HG03432 (cell line): ENCODE data around the gene EIF4A3.

Source experiments
- ATAC-seq: cut with Tn5 transposase; IDR thresholded peaks from one replicate; pipeline ENCODE4 v1.9.1; 2021; ENCODE audit warnings: mild to moderate bottlenecking, moderate library complexity; ENCODE audit not compliant: unreplicated experiment

EIF4A3 gene

GRCh38 chr17:80138856-80139426 lies 8.0 kb downstream of the EIF4A3 start:
- ATAC-seq, result no peak

DNA sequence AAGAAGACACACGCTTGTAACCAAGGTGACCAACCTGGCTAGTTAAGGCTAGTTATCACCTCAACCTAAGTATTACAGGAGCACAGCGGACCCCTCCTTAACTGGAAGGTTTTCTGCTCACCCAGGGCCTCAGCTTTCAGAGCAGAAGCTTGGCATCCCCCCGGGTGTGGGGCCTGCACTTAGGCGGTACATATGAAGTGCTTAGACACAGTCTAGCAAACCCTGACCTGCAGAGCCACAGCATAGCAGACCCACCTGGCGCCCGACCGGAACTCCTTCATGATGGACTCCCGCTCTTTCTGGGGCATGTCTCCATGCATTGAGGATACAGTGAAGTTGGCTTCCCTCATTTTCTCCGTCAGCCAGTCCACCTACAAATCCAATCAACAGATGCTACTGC lies 9.8 kb downstream of the EIF4A3 start:
- ATAC-seq, result no peak

DNA sequence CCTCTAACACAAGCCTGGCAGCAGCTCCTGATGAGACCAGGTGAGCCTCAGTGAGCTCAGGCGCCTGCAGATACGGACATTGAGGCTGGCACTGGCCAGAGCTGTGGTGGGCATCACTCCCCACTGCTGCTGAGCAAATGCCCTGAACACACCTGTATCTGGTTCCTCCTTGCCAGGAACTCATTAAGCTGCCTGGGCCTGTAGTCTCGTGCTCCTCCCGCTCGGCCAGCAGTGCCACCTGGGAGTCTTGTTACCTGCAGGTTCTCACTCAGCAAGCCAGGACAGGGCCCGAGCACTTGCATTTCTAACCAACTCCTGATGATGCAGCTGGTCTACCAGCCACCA lies 13.3 kb downstream of the EIF4A3 start:
- ATAC-seq, result no peak

GRCh38 chr17:80132906-80133625 lies 13.9 kb downstream of the EIF4A3 start:
- ATAC-seq, result no peak

- no peak for ATAC-seq
Measured at GRCh38 chr17:80130992-80131391, 15.9 kb downstream of the EIF4A3 start.

DNA sequence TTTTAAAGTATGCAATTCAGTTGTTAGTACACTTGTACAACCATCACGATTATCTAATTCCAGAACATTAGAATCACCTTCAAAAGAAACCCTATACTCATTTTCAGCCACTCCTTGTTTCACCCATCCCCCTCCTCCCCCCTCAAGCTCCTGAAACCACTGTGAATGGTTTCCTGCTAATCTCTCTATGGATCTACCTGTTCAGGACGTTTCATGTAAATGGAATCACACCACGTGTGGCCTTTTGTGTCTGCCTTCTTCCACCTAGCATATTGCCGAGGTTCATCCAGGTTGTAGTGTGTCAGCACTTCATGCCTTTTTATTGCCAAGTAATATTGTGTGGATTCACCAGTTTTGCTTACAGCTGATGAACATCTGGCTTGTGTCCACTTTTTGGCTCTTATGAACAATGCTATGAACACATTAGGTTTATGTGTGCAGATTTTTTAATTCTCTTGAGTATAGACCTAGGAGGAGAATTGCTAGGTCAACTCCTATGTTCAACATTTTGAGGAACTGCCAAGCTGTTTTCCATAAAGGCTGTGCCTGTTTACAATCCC lies 17.8 kb downstream of the EIF4A3 start:
- no peak for ATAC-seq

GRCh38 chr17:80126449-80126715 lies 20.5 kb downstream of the EIF4A3 start:
- no peak for ATAC-seq

GRCh38 chr17:80125656-80126448 lies 21.1 kb downstream of the EIF4A3 start:
- no peak for ATAC-seq

- no peak for ATAC-seq
Measured at GRCh38 chr17:80124351-80124981, 22.5 kb downstream of the EIF4A3 start.

DNA sequence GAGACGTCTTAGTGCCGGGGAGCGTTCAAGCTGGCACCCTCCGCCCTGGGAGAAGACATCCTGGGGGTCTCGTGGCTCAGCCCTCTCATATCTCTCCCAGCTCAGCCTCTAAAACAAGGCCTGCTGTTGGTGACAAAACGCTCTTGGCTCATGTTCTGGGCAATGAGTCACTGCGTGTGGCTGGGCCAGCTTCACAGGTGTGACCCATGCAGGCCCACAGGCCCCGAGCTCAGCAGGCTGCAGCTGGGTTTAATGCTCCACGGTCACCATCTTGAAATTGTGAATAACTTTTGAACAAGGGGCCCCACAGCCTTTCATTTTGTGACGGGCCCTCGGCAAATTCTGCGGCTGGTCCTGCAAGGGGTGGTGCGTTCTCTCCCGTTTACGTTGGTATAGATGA lies 23.1 kb downstream of the EIF4A3 start:
- no peak for ATAC-seq

GRCh38 chr17:80122926-80123505 lies 23.9 kb downstream of the EIF4A3 start:
- ATAC-seq, result no peak

DNA sequence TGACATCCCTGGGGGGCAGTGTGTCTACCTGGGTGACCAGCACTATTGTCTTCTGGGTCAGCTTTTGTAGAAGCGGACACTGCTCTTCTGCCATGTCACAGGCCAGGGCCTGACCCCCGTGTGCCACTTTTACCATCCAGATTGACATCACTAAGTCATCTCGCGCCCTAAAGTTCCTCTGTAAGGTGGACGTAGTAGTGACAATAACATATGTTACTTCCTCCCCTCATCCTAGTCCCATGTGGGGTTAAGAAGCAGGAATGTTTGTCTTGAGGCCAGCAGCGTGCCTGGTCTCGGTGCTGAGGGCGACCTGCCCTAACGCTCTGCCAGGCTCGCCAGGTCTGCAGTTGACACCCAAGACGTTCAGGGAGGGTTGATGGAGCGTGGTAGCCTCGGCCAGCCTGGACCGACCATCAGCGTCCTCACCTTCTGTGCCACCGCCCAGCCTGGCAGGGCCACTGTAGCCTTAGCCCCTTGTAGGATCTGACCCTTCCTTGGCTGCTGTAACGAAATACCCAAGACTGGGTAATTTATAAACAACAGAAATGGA lies 24.8 kb downstream of the EIF4A3 start:
- ATAC-seq, result no peak

- ATAC-seq, result no peak
Measured at GRCh38 chr17:80119839-80120238, 27.1 kb downstream of the EIF4A3 start.

DNA sequence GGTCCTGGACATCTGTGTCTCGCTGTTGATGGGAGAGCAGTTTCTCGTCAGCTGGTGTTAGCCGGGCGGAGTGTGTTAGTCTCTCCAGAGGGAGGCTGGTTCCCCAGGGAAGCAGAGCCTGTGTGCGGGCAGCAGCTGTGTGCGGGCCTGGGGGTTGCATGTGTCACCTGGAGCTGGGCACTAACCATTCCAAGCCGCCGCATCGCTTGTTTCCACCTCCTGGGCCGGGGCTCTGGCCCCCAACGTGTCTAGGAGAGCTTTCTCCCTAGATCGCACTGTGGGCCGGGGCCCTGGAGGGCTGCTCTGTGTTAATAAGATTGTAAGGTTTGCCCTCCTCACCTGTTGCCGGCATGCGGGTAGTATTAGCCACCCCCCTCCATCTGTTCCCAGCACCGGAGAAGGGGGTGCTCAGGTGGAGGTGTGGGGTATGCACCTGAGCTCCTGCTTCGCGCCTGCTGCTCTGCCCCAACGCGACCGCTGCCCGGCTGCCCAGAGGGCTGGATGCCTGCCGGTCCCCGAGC lies 27.6 kb downstream of the EIF4A3 start:
- no peak for ATAC-seq

DNA sequence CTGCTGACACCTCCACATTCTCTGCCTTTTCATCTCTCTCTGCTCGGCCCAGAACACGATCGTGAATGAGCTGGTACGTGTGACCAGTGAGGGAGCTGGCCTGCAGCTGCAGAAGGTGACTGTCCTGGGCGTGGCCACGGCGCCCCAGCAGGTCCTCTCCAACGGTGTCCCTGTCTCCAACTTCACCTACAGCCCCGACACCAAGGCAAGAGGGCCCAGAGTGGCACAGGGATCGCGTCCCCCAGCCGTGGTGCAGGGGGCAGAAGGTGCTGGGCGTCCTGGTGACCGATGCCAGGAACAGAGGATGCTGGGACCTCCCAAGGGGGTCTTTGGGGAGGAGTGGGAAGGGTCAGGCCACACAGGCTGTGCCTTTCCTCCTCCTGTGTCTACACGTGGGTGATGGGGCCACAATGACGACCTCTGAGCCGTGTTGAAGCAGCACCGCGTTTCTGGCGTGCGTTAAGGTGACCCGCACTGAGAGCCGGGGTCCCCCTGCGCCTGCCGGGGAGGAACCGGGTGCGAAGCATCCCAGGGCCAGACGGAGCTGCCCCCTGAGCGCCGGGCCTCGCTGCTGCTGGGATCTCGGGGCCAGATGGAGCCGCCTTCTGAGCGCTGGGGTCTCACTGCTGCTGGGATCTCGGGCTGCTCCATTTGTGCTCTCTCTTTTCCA lies 28.2 kb downstream of the EIF4A3 start:
- ATAC-seq, result no peak

DNA sequence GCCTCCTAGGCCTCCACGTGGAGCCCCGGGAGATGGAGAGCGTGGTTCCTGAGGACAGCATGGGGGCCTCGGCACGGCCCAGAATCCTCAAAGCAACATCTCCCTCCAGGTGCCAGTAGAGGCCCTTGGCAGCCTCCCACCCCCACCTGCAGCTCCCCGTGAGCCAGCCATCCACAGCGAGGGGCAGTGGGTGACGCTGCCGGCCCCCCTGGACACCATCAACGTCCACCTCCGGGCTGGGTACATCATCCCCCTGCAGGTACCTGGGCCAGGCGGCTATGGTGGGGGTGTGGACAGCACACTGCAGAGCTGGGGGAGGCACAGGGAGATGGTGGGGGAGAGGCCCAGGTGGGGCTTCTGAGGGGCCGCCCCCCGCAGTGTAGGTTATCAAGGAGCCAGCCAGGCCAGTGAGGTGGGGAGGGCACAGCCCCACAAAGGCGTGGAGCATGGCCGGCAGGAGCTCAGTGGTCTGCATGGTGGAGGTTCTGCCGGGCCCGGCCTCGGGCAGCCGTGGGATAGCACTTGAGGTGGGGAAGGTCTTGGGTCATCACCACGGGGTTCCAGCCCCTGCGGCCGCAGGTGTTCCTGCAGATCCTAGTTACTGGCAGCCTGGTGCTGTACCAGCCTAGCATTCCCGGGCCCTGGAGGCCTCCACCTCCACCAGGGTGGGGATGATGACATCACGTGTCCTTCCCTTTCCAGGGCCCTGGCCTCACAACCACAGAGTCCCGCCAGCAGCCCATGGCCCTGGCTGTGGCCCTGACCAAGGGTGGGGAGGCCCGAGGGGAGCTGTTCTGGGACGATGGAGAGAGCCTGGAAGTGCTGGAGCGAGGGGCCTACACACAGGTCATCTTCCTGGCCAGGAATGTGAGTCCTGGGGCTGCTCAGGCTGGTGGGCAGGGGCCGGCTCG lies 29.2 kb downstream of the EIF4A3 start:
- no peak for ATAC-seq

DNA sequence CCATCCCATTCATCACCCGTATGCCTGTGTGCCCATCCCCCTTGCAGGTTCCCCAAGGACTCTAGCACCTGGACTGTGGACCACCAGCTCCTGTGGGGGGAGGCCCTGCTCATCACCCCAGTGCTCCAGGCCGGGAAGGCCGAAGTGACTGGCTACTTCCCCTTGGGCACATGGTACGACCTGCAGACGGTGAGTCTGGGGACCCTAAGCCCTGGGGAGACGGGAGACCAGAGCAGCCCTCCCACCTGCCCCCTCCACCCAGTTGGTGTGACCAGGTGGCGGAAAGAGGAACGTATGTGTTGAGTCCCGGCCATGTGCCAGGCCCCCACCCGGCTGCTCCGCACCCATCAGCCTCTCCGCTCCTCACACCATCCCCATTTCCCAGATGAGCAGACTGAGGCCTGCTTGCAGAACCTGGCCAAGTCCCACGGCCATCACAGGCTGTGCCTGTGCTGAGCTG lies 30.0 kb downstream of the EIF4A3 start:
- no peak for ATAC-seq

GRCh38 chr17:80116276-80116920 lies 30.5 kb downstream of the EIF4A3 start:
- ATAC-seq, result no peak

DNA sequence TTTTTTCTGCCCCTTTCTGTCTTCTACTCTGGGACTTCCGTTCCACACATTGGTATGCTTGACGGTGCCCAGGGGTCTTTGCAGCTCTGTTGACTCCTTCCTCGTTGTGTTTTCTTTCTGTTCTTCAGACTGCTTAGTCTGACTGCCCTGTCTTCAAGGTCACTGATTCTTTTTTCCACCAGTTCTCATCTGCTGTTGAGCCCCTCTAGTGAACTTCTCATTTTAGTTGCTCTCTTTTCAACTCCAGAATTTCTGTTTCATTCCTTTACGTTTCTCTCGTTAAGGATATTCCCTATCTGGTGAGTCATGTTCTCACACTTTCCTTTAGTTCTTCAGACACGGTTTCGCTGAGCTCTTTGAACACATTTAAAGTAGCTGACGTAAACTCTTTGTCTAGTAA lies 31.8 kb downstream of the EIF4A3 start:
- no peak for ATAC-seq
